HepG2 (cell line): ENCODE measurements around the gene UCKL1. TPM values are rescaled to one million over a fixed set of nuclear protein-coding genes. Genes with fewer than 3 reads are reported as not detected.
A peak's percentile ranks its signal among the peaks of the same experiment; 100 is the strongest.

Experiments used
- ARNT2 ChIP-seq: sonication (generic); formaldehyde crosslinking; IDR thresholded peaks from 2 replicates; pipeline ENCODE4 v1.8.0; 2022; ENCODE audit warnings: mild to moderate bottlenecking, low read depth, missing genetic modification reagents, moderate library complexity
- KDM4B ChIP-seq: sonication (generic); formaldehyde crosslinking; IDR thresholded peaks from 2 replicates; pipeline ENCODE4 v1.4.0; 2020; ENCODE audit warnings: missing genetic modification reagents
- KMT2B ChIP-seq: IDR thresholded peaks from 2 replicates; pipeline ENCODE4 v1.6.1; 2016; ENCODE audit warnings: missing genetic modification reagents, missing compliant biosample characterization
- NCOA5 ChIP-seq: sonication (generic); formaldehyde crosslinking; IDR thresholded peaks from 2 replicates; pipeline ENCODE4 v1.4.0; 2020; ENCODE audit warnings: missing genetic modification reagents
- PHF21A ChIP-seq: sonication (generic); formaldehyde crosslinking; IDR thresholded peaks from 2 replicates; pipeline ENCODE4 v1.5.0; 2020; ENCODE audit warnings: mild to moderate bottlenecking, missing genetic modification reagents
- PLRG1 ChIP-seq: fragments of 450-650 bp; conservative IDR thresholded peaks from 2 replicates; pipeline ENCODE4 v1.6.1; 2016
- POLR2AphosphoS5 ChIP-seq: IDR thresholded peaks from 2 replicates; pipeline ENCODE4 v1.6.1; 2012; ENCODE audit warnings: low read depth, low read length
- RFX3 ChIP-seq: IDR thresholded peaks from 2 replicates; pipeline ENCODE4 v1.6.1; 2016; ENCODE audit warnings: missing biosample characterization, missing genetic modification reagents
- SOX13 ChIP-seq, 3 experiments: fragments of 450-650 bp in 1 of 3; sonication (generic) in 1 of 3; formaldehyde crosslinking in 1 of 3; IDR thresholded peaks in 2 of 3; conservative IDR thresholded peaks in 1 of 3; 2 replicates each; pipeline versions ENCODE4 v1.5.0 to v1.6.1; 2016 to 2020; ENCODE audit warnings: antibody characterized with exemption in 1 of 3, mild to moderate bottlenecking in 1 of 3, missing compliant biosample characterization in 1 of 3, missing genetic modification reagents in 1 of 3, moderate library complexity in 1 of 3
- SUZ12 ChIP-seq: fragments of 150-350 bp; IDR thresholded peaks from 2 replicates; pipeline ENCODE4 v1.6.1; 2014; ENCODE audit warnings: low read depth, low read length
- TP53 ChIP-seq: sonication (generic); formaldehyde crosslinking; conservative IDR thresholded peaks from 2 replicates; pipeline ENCODE4 v1.4.0; 2020; ENCODE audit warnings: missing genetic modification reagents
- U2AF2 ChIP-seq: fragments of 200-400 bp; formaldehyde crosslinking; IDR thresholded peaks from 2 replicates; pipeline ENCODE4 v1.6.1; 2017; ENCODE audit warnings: low read depth, mild to moderate bottlenecking, low read length
- ZMYM4 ChIP-seq: sonication (generic); formaldehyde crosslinking; IDR thresholded peaks from 2 replicates; pipeline ENCODE4 v1.8.1; 2023; ENCODE audit warnings: mild to moderate bottlenecking, missing genetic modification reagents
- ZNF138 ChIP-seq: sonication (generic); formaldehyde crosslinking; IDR thresholded peaks from 2 replicates; pipeline ENCODE4 v1.5.0; 2020; ENCODE audit warnings: mild to moderate bottlenecking, low read depth, missing genetic modification reagents
- ZNF17 ChIP-seq: sonication (generic); formaldehyde crosslinking; IDR thresholded peaks from 2 replicates; pipeline ENCODE4 v1.5.0; 2020; ENCODE audit warnings: mild to moderate bottlenecking, missing genetic modification reagents
- ZNF253 ChIP-seq: sonication (generic); formaldehyde crosslinking; IDR thresholded peaks from 2 replicates; pipeline ENCODE4 v1.8.0; 2022; ENCODE audit warnings: mild to moderate bottlenecking, missing genetic modification reagents, borderline replicate concordance
- ZNF350 ChIP-seq: sonication (generic); formaldehyde crosslinking; IDR thresholded peaks from 2 replicates; pipeline ENCODE4 v1.4.0; 2020; ENCODE audit warnings: mild to moderate bottlenecking, low read depth, missing genetic modification reagents, borderline replicate concordance
- ZNF563 ChIP-seq: sonication (generic); formaldehyde crosslinking; IDR thresholded peaks from 2 replicates; pipeline ENCODE4 v1.8.0; 2022; ENCODE audit warnings: mild to moderate bottlenecking, moderate library complexity, missing genetic modification reagents
- ZNF652 ChIP-seq: IDR thresholded peaks from 2 replicates; pipeline ENCODE4 v1.6.1; 2016; ENCODE audit warnings: low read depth, borderline replicate concordance
- polyA plus RNA-seq, 8 experiments: library from polyadenylated mRNA; depleted of rRNA in 3 of 8; stranded (reverse) in 7 of 8; unstranded in 1 of 8; fragments of >200 nt; fragmentation: Illumina TruSeq in 4 of 8; extraction: Trizol in 4 of 8; gene quantifications; 2 replicates each; pipeline versions ENCODE4 v1.2.1 to v1.2.3, GENCODE V29; 2011 to 2016; ENCODE audit warnings: low read depth in 4 of 8, missing spikeins in 1 of 8, mixed read lengths in 1 of 8; ENCODE audit not compliant: insufficient read depth in 1 of 8
- total RNA-seq, 5 experiments: library from RNA; depleted of rRNA; stranded (reverse); fragments of >200 nt; fragmentation: Illumina TruSeq; extraction: Trizol; gene quantifications; 2 replicates each; pipeline ENCODE4 v1.2.3, GENCODE V29; 2016; ENCODE audit warnings: low read depth in 1 of 5
- TF ChIP-seq, protein P1 (sequence below): sonication (generic); formaldehyde crosslinking; IDR thresholded peaks from 2 replicates; pipeline ENCODE4 v1.8.1; 2023; ENCODE audit warnings: mild to moderate bottlenecking, moderate library complexity, missing genetic modification reagents
- TF ChIP-seq, protein P2 (sequence below): sonication (generic); formaldehyde crosslinking; IDR thresholded peaks from 2 replicates; pipeline ENCODE4 v1.5.0; 2020; ENCODE audit warnings: missing genetic modification reagents
- TF ChIP-seq, protein P3 (sequence below): sonication (generic); formaldehyde crosslinking; IDR thresholded peaks from 2 replicates; pipeline ENCODE4 v1.5.0; 2020; ENCODE audit warnings: missing genetic modification reagents
- TF ChIP-seq, protein P4 (sequence below): IDR thresholded peaks from 2 replicates; pipeline ENCODE4 v1.6.1; 2016

UCKL1 gene
- total and polyA plus RNA-seq, 2 of the 13 experiments (the other 11 are each of a cell fraction or from before 2014, with no cell fraction given), result 50.2 to 126 TPM

DNA sequence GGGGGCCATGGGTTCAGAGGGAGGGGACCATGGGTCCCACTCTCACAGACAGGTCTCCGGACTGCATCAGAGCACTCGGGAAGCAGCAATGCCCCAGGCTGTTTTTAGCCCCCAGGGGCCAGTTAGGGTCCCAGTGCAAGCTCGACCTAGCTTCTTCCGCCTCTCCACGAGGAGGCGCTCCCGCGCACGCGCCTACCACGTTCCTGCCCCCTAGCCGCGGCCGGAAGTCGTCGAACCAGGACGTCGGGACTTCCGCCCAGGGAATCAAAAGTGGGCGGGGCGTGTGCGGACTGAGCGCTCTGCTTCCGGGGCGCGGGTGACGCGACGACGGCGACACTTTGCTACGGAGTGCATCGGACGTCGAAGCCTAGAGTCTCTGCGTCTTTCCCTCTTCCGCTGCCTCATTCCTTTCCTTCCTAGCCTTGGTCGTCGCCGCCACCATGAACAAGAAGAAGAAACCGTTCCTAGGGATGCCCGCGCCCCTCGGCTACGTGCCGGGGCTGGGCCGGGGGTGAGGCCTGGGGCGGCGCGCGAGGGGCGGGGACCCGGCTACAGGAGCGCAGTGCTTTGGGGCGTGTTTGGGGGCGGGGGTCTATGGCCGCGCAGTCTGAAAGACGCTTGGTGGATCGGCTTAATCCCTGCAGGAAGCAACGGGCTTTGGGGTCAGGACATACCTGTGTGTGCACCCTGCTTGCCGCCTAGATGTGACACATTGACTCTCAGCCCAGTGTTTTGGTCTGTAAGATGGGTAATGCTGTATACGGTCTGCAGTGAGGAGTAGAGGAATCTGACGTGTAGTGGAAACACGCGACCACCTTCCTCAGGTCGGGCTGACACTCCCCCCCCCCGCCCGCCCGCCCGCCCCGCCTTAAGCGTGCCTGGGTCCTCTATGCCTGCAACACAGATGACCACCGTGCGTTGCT lies 24.9 kb upstream of the UCKL1 start, which contains the start of gene PRPF6 (continued):
- TF ChIP-seq, protein P1, sequence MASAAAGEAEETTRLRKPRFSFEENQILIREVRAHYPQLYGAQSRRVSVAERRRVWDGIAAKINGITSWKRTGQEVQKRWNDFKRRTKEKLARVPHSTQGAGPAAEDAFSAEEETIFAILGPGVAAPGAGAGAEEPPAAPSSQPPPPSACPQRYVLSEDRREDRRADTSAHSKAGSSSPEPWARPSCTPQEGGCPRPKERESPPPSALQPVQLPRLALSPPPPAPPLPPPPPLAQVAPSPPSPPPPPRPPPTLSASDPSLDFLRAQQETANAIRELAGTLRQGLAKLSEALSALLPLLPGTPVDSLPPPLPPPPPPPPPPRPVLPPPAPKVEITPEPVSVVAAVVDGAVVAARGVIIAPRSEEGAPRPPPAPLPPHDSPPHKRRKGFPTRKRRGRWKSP (CRISPR knock-in tag), result peak; percentile 93
- TF ChIP-seq SOX13 (IDR thresholded peaks at IDR 0.05) (peak; percentile 45; the same call in 1 of the 2 replicates), SOX13 (CRISPR knock-in tag; conservative IDR thresholded peaks at IDR 0.05 in 1 of 2, IDR thresholded peaks at IDR 0.05 in 1 of 2) (peak in 1 of 2 experiments; percentile 72; a peak in 1 of 4 replicates), ZNF652 (CRISPR knock-in tag) (peak; percentile 53; the same call in 1 of the 2 replicates), ZNF563 (CRISPR knock-in tag) (peak; percentile 98), ZMYM4 (CRISPR knock-in tag) (peak; percentile 97), KMT2B (peak; percentile 99), KDM4B (CRISPR knock-in tag) (peak; percentile 95), PLRG1 (no peak), TP53 (CRISPR knock-in tag) (peak; percentile 93), ZNF17 (no peak), ZNF350 (CRISPR knock-in tag) (peak; percentile 98), SUZ12 (peak; percentile 21; the same call in 1 of the 2 replicates), U2AF2 (0 out of 2 replicates have a peak, but pooled peaks have one; percentile 64), ZNF253 (CRISPR knock-in tag) (no peak), ZNF138 (CRISPR knock-in tag) (no peak), RFX3 (CRISPR knock-in tag) (peak; percentile 21; the same call in 1 of the 2 replicates), PHF21A (CRISPR knock-in tag) (peak; percentile 97), NCOA5 (no peak), POLR2AphosphoS5 (peak; percentile 91), ARNT2 (CRISPR knock-in tag) (peak; percentile 99)
- TF ChIP-seq, protein P2, sequence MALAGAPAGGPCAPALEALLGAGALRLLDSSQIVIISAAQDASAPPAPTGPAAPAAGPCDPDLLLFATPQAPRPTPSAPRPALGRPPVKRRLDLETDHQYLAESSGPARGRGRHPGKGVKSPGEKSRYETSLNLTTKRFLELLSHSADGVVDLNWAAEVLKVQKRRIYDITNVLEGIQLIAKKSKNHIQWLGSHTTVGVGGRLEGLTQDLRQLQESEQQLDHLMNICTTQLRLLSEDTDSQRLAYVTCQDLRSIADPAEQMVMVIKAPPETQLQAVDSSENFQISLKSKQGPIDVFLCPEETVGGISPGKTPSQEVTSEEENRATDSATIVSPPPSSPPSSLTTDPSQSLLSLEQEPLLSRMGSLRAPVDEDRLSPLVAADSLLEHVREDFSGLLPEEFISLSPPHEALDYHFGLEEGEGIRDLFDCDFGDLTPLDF (CRISPR knock-in tag), result peak; percentile 70; the same call in 1 of the 2 replicates
- TF ChIP-seq, protein P3, sequence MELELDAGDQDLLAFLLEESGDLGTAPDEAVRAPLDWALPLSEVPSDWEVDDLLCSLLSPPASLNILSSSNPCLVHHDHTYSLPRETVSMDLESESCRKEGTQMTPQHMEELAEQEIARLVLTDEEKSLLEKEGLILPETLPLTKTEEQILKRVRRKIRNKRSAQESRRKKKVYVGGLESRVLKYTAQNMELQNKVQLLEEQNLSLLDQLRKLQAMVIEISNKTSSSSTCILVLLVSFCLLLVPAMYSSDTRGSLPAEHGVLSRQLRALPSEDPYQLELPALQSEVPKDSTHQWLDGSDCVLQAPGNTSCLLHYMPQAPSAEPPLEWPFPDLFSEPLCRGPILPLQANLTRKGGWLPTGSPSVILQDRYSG (CRISPR knock-in tag), result 0 out of 2 replicates have a peak, but pooled peaks have one; percentile 81
- TF ChIP-seq, protein P4, sequence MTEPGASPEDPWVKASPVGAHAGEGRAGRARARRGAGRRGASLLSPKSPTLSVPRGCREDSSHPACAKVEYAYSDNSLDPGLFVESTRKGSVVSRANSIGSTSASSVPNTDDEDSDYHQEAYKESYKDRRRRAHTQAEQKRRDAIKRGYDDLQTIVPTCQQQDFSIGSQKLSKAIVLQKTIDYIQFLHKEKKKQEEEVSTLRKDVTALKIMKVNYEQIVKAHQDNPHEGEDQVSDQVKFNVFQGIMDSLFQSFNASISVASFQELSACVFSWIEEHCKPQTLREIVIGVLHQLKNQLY (CRISPR knock-in tag), result peak; percentile 94
